GM12892 (cell line): ENCODE data around the gene DARS2.
A peak's percentile ranks its signal among the peaks of the same experiment; 100 is the strongest.
"Not testable (repeated sequence)": the region's sequence is repeated elsewhere in the genome, so short reads cannot be mapped to it uniquely, and the experiment has no call there.

Source experiments
- DNase-seq: peaks from one replicate; pipeline ENCODE4 v3.0.0; 2011; ENCODE audit not compliant: insufficient read length
- FAIRE-seq: peaks from 2 replicates; lab custom pipeline; 2011; peaks lifted over from hg19 to GRCh38; lab: Jason Lieb, UNC
- POLR2A ChIP-seq: IDR thresholded peaks from 2 replicates; pipeline ENCODE4 v1.6.1; 2011; ENCODE audit warnings: low read depth, low read length, control low read depth
- POLR2AphosphoS5 ChIP-seq: IDR thresholded peaks from 2 replicates; pipeline ENCODE4 v1.6.1; 2011; ENCODE audit warnings: low read depth, low read length, control low read depth
- TAF1 ChIP-seq: IDR thresholded peaks from 2 replicates; pipeline ENCODE4 v1.6.1; 2011; ENCODE audit warnings: low read depth, mild to moderate bottlenecking, control low read depth, low read length, borderline replicate concordance

Gene DARS2

DNA sequence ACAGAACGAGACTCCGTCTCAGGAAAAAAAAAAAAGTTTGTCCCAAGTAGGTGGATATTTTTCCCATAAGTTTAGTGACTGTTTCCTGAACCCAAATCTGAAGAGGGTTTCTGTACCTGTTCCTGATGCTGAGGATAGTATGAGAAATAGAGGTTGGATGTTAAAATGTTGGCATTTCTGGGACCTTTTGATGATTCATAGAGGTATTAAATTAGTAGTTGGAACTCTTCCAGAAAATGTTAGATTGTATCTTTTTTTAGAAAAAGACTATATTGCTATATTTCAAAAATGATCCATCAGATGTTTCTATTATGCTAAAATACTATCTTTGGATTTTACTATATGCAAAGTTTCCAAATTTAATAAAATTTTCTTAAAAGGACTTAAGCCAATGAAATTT is 3.1 kb downstream of the DARS2 start:
- DNase-seq (no peak), FAIRE-seq (no peak)
- TF ChIP-seq POLR2AphosphoS5 (no peak), POLR2A (no peak), TAF1 (no peak)

DNA sequence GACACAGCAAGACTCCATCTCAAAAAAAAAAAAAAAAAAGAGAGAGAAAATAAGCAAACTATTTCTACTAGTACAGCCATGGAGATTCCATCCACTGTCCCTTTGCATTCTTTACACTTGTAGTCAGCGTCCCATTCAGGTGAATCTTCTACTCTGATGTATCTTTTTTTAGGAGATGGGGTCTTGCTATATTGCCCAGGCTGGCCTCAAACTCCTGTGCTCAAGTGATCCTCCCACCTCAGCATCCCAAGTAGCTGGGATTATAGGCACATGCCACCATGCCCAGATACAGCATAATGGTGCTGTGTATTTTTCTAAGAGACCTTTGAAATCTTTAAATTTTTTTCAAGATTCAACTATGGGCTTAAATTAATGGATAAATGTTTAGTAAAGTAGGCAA is 8.3 kb downstream of the DARS2 start:
- TF ChIP-seq TAF1 (no peak), POLR2A (no peak), POLR2AphosphoS5 (no peak)
- no peak for DNase-seq
- no peak for FAIRE-seq

DNA sequence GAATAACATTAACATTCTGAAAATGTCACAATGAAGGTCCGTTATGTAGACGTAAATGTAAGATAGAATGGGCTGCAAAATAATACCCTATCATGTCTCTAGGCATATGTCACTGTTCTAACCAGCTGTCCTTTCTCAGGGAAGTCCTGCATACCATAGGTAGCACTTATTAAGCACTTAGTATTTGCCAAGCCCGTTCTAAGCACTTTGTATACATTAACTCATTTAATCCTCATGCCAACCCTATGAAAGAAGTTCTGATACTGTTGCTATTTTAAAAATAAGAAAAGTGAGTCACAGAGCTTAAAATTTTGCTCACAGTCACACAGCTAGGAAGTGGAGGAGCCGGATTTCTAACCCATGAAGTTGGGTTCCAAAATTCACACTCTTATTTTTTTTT is 27.6 kb downstream of the DARS2 start:
- DNase-seq (no peak), FAIRE-seq (no peak)
- TF ChIP-seq POLR2A (no peak), TAF1 (no peak), POLR2AphosphoS5 (no peak)

- FAIRE-seq (no peak), DNase-seq (no peak)
- TF ChIP-seq POLR2AphosphoS5 (no peak), POLR2A (no peak)
These were observed 28.6 kb downstream of the DARS2 start for GRCh38 chr1:173853074-173853473.

GRCh38 chr1:173856014-173856413 is 31.5 kb downstream of the DARS2 start:
- TF ChIP-seq POLR2A (no peak; the same call in 1 of the 2 replicates), TAF1 (no peak), POLR2AphosphoS5 (no peak)
- DNase-seq, result no peak
- FAIRE-seq, result no peak

GRCh38 chr1:173856903-173857302 is 32.4 kb downstream of the DARS2 start:
- TF ChIP-seq TAF1, result no peak
- no peak for TF ChIP-seq POLR2AphosphoS5
- DNase-seq (no peak), FAIRE-seq (no peak)

- TF ChIP-seq POLR2A, result no peak
- no peak for TF ChIP-seq POLR2AphosphoS5
- TF ChIP-seq TAF1, result no peak
- DNase-seq (no peak), FAIRE-seq (no peak)
These were observed 33.0 kb downstream of the DARS2 start for GRCh38 chr1:173857363-173857917.

DNA sequence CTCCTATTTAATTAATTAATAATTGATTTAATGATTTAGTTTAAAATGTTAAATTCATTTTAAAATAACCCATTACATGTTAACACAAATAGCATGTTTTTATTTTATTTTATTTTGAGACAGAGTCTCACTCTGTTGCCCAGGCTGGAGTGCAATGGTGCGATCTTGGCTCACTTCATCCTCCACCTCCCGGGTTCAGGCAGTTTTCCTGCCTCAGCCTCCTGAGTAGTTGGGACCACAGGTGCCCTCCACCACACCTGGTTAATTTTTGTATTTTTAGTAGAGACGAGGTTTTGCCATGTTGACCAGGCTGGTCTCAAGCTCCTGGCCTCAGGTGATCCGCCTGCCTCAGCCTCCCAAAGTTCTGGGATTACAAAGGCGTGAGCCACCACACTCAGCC is 35.1 kb downstream of the DARS2 start:
- not testable (repeated sequence) for FAIRE-seq, DNase-seq

GRCh38 chr1:173860065-173860464 is 35.6 kb downstream of the DARS2 start:
- FAIRE-seq, result no peak
- no peak for TF ChIP-seq POLR2A
- TF ChIP-seq POLR2AphosphoS5, result no peak
- TF ChIP-seq TAF1, result no peak
- no peak for DNase-seq

DNA sequence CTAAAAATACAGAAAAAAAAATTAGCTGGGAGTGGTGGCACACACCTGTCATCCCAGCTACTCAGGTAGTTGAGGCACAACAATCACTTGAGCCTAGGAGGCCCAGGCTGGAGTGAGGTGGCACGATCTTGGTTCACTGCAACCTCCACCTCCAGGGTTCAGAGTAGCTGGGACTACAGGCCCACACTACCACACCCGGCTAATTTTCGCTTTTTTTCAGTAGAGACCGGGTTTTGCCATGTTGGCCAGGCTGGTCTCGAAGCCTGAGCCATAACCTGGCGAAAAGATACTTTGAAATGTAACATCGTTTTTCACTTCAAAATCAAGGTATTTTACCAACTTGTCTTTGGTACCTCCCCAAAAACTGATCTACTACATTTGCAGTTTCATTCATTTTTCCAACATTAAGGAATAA is 37.3 kb downstream of the DARS2 start:
- DNase-seq (no peak), FAIRE-seq (no peak)
- TF ChIP-seq POLR2AphosphoS5 (peak; percentile 36; the same call in 1 of the 2 replicates), POLR2A (peak; percentile 51; the same call in 1 of the 2 replicates), TAF1 (no peak)

- TF ChIP-seq POLR2A (peak; percentile 28), POLR2AphosphoS5 (peak; percentile 33; the same call in 1 of the 2 replicates)
- DNase-seq, result not testable (repeated sequence)
These were observed 37.8 kb downstream of the DARS2 start for GRCh38 chr1:173862146-173862768.

DNA sequence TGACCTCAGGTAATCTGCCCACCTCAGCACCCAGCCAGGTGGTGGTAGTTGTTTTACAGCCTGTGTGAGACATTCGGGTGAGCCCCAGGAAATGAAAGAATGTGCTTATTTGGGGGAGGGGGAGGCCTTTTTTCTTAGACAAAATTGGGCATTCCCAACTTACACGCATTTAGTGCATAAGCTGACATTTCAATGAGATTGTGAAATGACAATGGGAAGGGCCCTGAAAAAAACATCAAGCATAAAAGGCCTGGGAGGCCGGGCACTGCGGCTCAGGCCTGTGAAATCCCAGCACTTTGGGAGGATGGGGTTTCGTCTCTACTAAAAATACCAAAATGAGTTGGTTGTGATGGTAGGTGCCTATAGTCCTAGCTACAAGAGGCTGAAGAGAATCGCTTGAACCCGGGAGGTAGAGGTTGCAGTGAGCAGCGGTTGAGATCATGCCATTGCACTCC is 38.3 kb downstream of the DARS2 start:
- DNase-seq, result no peak
- TF ChIP-seq POLR2AphosphoS5, result no peak
- no peak; the same call in 1 of the 2 replicates for TF ChIP-seq POLR2A
- TF ChIP-seq TAF1, result no peak
- FAIRE-seq, result no peak

More at GRCh38 chr1:173862146-173862768, 37.8 kb downstream of the DARS2 start:
- FAIRE-seq, result not testable (repeated sequence)
